ENCODE measurements around the gene PLEKHG4B. TPM values are rescaled to one million over a fixed set of nuclear protein-coding genes. Genes with fewer than 3 reads are reported as not detected.

Gene PLEKHG4B
- total RNA-seq, 4 donors from 2014 or later: 0.18 to 2.5 (median 0.19) TPM; not detected in 1

DNA sequence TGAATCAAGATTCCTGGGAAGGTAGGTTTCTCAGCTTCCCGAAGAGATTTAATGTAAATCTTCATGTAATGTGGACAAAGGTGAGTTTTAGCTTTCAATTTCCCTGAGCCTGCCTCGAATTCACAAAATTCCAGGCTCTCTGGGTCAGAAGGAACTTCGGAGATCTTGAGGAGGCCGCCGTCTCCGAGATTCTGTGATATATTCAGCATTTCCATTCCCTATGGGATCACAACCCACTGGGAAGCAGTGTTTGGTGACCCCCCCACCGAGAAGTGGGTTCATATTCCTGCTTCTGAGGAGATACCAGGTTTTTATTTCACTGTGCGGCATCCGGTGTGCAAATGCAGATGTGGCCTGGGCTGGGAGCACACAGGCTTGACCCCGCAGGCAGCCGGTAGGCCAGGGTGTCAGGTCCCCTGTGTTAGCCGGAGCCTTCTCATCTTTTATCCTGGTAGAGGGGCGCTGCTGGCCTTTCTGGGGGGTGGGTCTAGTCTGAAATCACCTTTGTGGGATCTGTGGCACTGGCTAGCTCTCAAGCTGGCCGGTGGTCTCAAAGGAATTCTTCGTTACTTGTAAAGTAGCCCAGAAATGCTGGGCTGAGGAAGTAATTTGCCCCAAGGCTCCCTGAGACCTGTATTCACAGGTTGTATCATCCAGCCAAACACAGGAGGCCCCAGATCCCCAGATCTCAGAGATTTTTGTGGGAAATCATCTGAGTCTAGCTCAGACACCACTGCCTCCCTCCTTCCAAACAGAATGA lies 1.4 kb downstream of the PLEKHG4B start:
- Histone ChIP-seq H3K9me3 (no peaks in the 10 kb centered on the region), H3K4me3 (no peak overlapping the region), H3K27ac (no peak overlapping the region), H3K36me3 (no peaks in the 10 kb centered on the region), H3K4me1 (no peaks in the 10 kb centered on the region), H3K27me3 (peaks cover 0 to 16% of the 10 kb centered on the region in 2 donors)
- TF ChIP-seq, protein P1, sequence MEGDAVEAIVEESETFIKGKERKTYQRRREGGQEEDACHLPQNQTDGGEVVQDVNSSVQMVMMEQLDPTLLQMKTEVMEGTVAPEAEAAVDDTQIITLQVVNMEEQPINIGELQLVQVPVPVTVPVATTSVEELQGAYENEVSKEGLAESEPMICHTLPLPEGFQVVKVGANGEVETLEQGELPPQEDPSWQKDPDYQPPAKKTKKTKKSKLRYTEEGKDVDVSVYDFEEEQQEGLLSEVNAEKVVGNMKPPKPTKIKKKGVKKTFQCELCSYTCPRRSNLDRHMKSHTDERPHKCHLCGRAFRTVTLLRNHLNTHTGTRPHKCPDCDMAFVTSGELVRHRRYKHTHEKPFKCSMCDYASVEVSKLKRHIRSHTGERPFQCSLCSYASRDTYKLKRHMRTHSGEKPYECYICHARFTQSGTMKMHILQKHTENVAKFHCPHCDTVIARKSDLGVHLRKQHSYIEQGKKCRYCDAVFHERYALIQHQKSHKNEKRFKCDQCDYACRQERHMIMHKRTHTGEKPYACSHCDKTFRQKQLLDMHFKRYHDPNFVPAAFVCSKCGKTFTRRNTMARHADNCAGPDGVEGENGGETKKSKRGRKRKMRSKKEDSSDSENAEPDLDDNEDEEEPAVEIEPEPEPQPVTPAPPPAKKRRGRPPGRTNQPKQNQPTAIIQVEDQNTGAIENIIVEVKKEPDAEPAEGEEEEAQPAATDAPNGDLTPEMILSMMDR (IDR thresholded peaks at IDR 0.05): no peak
- no peak for TF ChIP-seq POLR2A (IDR thresholded peaks at IDR 0.05)
- no peak for DNase-seq

- no peaks in the 10 kb centered on the region for H3K36me3 ChIP-seq
- H3K4me1 ChIP-seq: no peaks in the 10 kb centered on the region
- peaks cover 0 to 16% of the 10 kb centered on the region in 2 donors for H3K27me3 ChIP-seq
- no peak for DNase-seq
- no peak overlapping the region for H3K27ac ChIP-seq
- no peak overlapping the region for H3K4me3 ChIP-seq
- H3K9me3 ChIP-seq: no peaks in the 10 kb centered on the region
- TF ChIP-seq POLR2A (IDR thresholded peaks at IDR 0.05): no peak
- TF ChIP-seq, protein P1 (IDR thresholded peaks at IDR 0.05): no peak
Measured at GRCh38 chr5:94113-94892, 2.3 kb downstream of the PLEKHG4B start.

DNA sequence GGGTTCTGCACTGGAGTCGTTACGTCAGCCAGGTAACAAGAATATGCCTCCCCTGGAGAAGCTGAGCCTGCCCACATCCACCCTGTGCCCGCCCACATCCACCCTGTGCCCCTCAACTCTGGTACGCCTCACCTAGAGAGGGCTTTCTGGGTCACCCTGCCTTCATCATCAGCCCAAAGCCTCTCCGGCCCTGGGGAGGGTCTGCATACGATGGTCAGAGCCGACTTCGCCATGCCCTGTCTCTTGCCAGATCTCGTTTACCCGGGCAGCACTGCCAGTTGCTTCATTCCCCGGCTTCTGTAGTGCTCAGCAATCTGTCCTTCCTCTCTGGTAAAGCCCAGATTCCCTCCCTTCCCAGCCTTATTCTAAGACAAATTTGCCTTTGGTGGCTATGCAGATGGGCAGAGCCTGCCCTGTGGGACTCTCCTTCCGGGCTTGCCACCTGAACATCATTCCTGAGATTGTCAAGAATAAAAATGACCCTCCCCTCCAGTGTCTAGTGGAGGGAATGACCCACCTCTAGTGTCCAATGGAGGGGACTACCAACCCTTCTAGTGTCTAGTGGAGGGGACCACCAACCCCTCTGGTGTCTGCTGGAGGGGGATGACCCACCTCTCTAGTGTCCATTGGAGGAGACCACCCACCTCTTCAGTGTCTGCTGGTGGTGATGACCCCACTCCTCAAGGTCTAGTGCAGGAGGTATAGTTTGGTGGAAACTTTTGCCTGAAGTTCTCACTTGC lies 3.4 kb downstream of the PLEKHG4B start:
- no peaks in the 10 kb centered on the region for H3K9me3 ChIP-seq
- DNase-seq: no peak
- no peaks in the 10 kb centered on the region for H3K36me3 ChIP-seq
- H3K27ac ChIP-seq: no peak overlapping the region
- no peak overlapping the region for H3K4me3 ChIP-seq
- TF ChIP-seq, protein P1 (IDR thresholded peaks at IDR 0.05): no peak
- TF ChIP-seq POLR2A (IDR thresholded peaks at IDR 0.05): no peak
- H3K4me1 ChIP-seq: no peaks in the 10 kb centered on the region
- peaks cover 0 to 16% of the 10 kb centered on the region in 2 donors for H3K27me3 ChIP-seq

DNA sequence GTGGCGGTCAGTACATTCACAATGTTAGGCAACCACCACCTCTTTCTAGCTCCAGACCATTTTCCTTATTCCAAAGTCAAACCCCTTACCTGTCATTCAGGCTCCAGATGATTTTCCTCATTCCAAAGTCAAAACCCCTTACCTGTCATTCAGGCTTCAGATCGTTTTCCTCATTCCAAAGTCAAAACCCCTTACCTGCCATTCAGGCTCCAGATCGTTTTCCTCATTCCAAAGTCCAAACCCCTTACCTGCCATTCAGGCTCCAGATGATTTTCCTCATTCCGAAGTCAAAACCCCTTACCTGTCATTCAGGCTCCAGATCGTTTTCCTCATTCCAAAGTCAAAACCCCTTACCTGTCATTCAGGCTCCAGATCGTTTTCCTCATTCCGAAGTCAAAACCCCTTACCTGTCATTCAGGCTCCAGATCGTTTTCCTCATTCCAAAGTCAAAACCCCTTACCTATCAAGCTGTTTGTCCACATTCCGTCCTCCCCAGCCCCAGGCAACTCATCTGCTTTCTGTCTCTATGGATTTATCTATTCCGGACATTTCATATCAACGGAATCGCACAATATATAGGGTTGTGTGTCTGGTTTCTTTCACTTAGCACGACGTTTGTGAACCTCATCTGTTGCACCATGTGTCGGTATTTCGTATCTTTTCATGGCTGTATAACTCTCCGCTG lies 5.2 kb downstream of the PLEKHG4B start:
- peaks cover 0 to 12% of the 10 kb centered on the region in 2 donors for H3K27me3 ChIP-seq

More for the DNA sequence above, 5.2 kb downstream of the PLEKHG4B start:
- TF ChIP-seq, protein P1 (IDR thresholded peaks at IDR 0.05): no peak
- TF ChIP-seq POLR2A (IDR thresholded peaks at IDR 0.05): no peak
- H3K4me1 ChIP-seq: no peaks in the 10 kb centered on the region
- H3K27ac ChIP-seq: no peak overlapping the region
- no peaks in the 10 kb centered on the region for H3K36me3 ChIP-seq
- no peaks in the 10 kb centered on the region for H3K9me3 ChIP-seq
- DNase-seq: no peak
- no peak overlapping the region for H3K4me3 ChIP-seq
